Mucosa of rectum (tissue), 2 donors: ENCODE data around the gene MYBPC1.

ENCODE experiments used
- H3K27ac ChIP-seq, 2 donors: one replicate each; pipeline ENCODE4 v1.7.0; 2013; ENCODE audit warnings: inconsistent platforms in 2 of 2, low read depth in 2 of 2, low read length in 2 of 2
- H3K27me3 ChIP-seq, 2 donors: one replicate each; pipeline ENCODE4 v1.7.0; 2013; ENCODE audit warnings: low read length in 2 of 2; ENCODE audit not compliant: control insufficient read depth in 2 of 2, insufficient read depth in 2 of 2
- H3K36me3 ChIP-seq, 2 donors: one replicate each; pipeline ENCODE4 v1.7.0; 2013; ENCODE audit warnings: low read length in 2 of 2; ENCODE audit not compliant: control insufficient read depth in 2 of 2, insufficient read depth in 2 of 2
- H3K4me1 ChIP-seq, 2 donors: one replicate each; pipeline ENCODE4 v1.7.0; 2013; ENCODE audit warnings: low read length in 2 of 2, mild to moderate bottlenecking in 1 of 2; ENCODE audit not compliant: control insufficient read depth in 2 of 2, insufficient read depth in 2 of 2
- H3K4me3 ChIP-seq, 2 donors: one replicate each; pipeline ENCODE4 v1.7.0; 2013; ENCODE audit warnings: low read length in 2 of 2
- H3K9ac ChIP-seq, 2 donors: one replicate each; pipeline ENCODE4 v1.7.0; 2013; ENCODE audit warnings: low read length in 2 of 2, low read depth in 1 of 2, mild to moderate bottlenecking in 1 of 2
- H3K9me3 ChIP-seq, 2 donors: one replicate each; pipeline ENCODE4 v1.7.0; 2013; ENCODE audit warnings: low read length in 2 of 2; ENCODE audit not compliant: control insufficient read depth in 2 of 2
- donor health status: healthy.
- donor health status: Normal muscosa, but diverticular disease.

MYBPC1 gene

GRCh38 chr12:101598483-101598882 is 3.7 kb downstream of the MYBPC1 start:
- no peak overlapping the region for H3K4me3 ChIP-seq
- H3K27ac ChIP-seq = no peak overlapping the region
- no peaks in the 10 kb centered on the region for H3K36me3 ChIP-seq
- peaks cover 0 to 9% of the 10 kb centered on the region in 2 donors for H3K4me1 ChIP-seq
- no peak overlapping the region for H3K9ac ChIP-seq
- no peaks in the 10 kb centered on the region for H3K9me3 ChIP-seq
- H3K27me3 ChIP-seq = no peaks in the 10 kb centered on the region

GRCh38 chr12:101599311-101599710 is 4.5 kb downstream of the MYBPC1 start:
- Histone ChIP-seq H3K27ac (peak overlapping the region in 1 of 2 donors; percentile 45), H3K27me3 (no peaks in the 10 kb centered on the region), H3K36me3 (no peaks in the 10 kb centered on the region), H3K9ac (no peak overlapping the region), H3K9me3 (no peaks in the 10 kb centered on the region), H3K4me3 (no peak overlapping the region), H3K4me1 (peaks cover 3 to 13% of the 10 kb centered on the region in 2 donors)

- Histone ChIP-seq H3K27ac (peak overlapping the region; percentile 43 to 45), H3K4me3 (no peak overlapping the region), H3K4me1 (peaks cover 5 to 14% of the 10 kb centered on the region in 2 donors), H3K9ac (peak overlapping the region in 1 of 2 donors; percentile 0), H3K27me3 (no peaks in the 10 kb centered on the region), H3K36me3 (no peaks in the 10 kb centered on the region), H3K9me3 (no peaks in the 10 kb centered on the region)
Observed at GRCh38 chr12:101599771-101600484, 5.2 kb downstream of the MYBPC1 start.

GRCh38 chr12:101604132-101604531 is 9.4 kb downstream of the MYBPC1 start:
- no peak overlapping the region for H3K27ac ChIP-seq
- peaks cover 11 to 30% of the 10 kb centered on the region in 2 donors for H3K4me1 ChIP-seq
- no peak overlapping the region for H3K4me3 ChIP-seq
- no peaks in the 10 kb centered on the region for H3K9me3 ChIP-seq
- no peaks in the 10 kb centered on the region for H3K36me3 ChIP-seq
- no peak overlapping the region for H3K9ac ChIP-seq
- H3K27me3 ChIP-seq = no peaks in the 10 kb centered on the region

GRCh38 chr12:101607894-101608293 is 13.1 kb downstream of the MYBPC1 start:
- no peaks in the 10 kb centered on the region for H3K36me3 ChIP-seq
- no peaks in the 10 kb centered on the region for H3K9me3 ChIP-seq
- H3K4me3 ChIP-seq = peak overlapping the region in 1 of 2 donors; percentile 32
- H3K27ac ChIP-seq = peak overlapping the region; percentile 64 to 82
- no peaks in the 10 kb centered on the region for H3K27me3 ChIP-seq
- H3K4me1 ChIP-seq = peaks cover 11 to 28% of the 10 kb centered on the region in 2 donors
- no peak overlapping the region for H3K9ac ChIP-seq

GRCh38 chr12:101608301-101609133 is 13.7 kb downstream of the MYBPC1 start:
- H3K9ac ChIP-seq = peak overlapping the region in 1 of 2 donors; percentile 40
- peak overlapping the region in 1 of 2 donors; percentile 32 for H3K4me3 ChIP-seq
- H3K36me3 ChIP-seq = no peaks in the 10 kb centered on the region
- no peaks in the 10 kb centered on the region for H3K27me3 ChIP-seq
- peaks cover 11 to 28% of the 10 kb centered on the region in 2 donors for H3K4me1 ChIP-seq
- H3K9me3 ChIP-seq = no peaks in the 10 kb centered on the region
- peak overlapping the region; percentile 65 to 82 for H3K27ac ChIP-seq

- Histone ChIP-seq H3K4me3 (no peak overlapping the region), H3K27me3 (no peaks in the 10 kb centered on the region), H3K27ac (peak overlapping the region; percentile 65 to 82), H3K4me1 (peaks cover 9 to 23% of the 10 kb centered on the region in 2 donors), H3K9ac (no peak overlapping the region), H3K36me3 (no peaks in the 10 kb centered on the region), H3K9me3 (no peaks in the 10 kb centered on the region)
Observed at GRCh38 chr12:101609198-101609597, 14.4 kb downstream of the MYBPC1 start.

GRCh38 chr12:101612160-101612916 is 17.6 kb downstream of the MYBPC1 start:
- Histone ChIP-seq H3K36me3 (no peaks in the 10 kb centered on the region), H3K4me1 (peaks cover 13 to 39% of the 10 kb centered on the region in 2 donors), H3K9ac (no peak overlapping the region), H3K27ac (no peak overlapping the region), H3K4me3 (no peak overlapping the region), H3K9me3 (no peaks in the 10 kb centered on the region), H3K27me3 (no peaks in the 10 kb centered on the region)

GRCh38 chr12:101616027-101616494 is 21.3 kb downstream of the MYBPC1 start:
- Histone ChIP-seq H3K4me3 (peak overlapping the region in 1 of 2 donors; percentile 46), H3K9ac (peak overlapping the region in 1 of 2 donors; percentile 36), H3K4me1 (peaks cover 9 to 40% of the 10 kb centered on the region in 2 donors), H3K27ac (peak overlapping the region; percentile 63 to 89), H3K27me3 (no peaks in the 10 kb centered on the region), H3K36me3 (no peaks in the 10 kb centered on the region), H3K9me3 (no peaks in the 10 kb centered on the region)
